ENCODE measurements around the gene DGKA. TPM values are rescaled to one million over a fixed set of nuclear protein-coding genes. Genes with fewer than 3 reads are reported as not detected.

DGKA gene
- total and polyA plus RNA-seq, 2 of the 13 experiments (the other 11 are each of a cell fraction or from before 2014, with no cell fraction given): 2.4 to 5.4 TPM

- TF ChIP-seq, protein P1, sequence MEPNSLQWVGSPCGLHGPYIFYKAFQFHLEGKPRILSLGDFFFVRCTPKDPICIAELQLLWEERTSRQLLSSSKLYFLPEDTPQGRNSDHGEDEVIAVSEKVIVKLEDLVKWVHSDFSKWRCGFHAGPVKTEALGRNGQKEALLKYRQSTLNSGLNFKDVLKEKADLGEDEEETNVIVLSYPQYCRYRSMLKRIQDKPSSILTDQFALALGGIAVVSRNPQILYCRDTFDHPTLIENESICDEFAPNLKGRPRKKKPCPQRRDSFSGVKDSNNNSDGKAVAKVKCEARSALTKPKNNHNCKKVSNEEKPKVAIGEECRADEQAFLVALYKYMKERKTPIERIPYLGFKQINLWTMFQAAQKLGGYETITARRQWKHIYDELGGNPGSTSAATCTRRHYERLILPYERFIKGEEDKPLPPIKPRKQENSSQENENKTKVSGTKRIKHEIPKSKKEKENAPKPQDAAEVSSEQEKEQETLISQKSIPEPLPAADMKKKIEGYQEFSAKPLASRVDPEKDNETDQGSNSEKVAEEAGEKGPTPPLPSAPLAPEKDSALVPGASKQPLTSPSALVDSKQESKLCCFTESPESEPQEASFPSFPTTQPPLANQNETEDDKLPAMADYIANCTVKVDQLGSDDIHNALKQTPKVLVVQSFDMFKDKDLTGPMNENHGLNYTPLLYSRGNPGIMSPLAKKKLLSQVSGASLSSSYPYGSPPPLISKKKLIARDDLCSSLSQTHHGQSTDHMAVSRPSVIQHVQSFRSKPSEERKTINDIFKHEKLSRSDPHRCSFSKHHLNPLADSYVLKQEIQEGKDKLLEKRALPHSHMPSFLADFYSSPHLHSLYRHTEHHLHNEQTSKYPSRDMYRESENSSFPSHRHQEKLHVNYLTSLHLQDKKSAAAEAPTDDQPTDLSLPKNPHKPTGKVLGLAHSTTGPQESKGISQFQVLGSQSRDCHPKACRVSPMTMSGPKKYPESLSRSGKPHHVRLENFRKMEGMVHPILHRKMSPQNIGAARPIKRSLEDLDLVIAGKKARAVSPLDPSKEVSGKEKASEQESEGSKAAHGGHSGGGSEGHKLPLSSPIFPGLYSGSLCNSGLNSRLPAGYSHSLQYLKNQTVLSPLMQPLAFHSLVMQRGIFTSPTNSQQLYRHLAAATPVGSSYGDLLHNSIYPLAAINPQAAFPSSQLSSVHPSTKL (CRISPR knock-in tag; IDR thresholded peaks at IDR 0.05): no peak
- TF ChIP-seq KLF12 (CRISPR knock-in tag; IDR thresholded peaks at IDR 0.05; ENCODE audit: borderline replicate concordance) (no peak), ZKSCAN1 (IDR thresholded peaks at IDR 0.05; ENCODE audit: low read length) (no peak), KLF11 (CRISPR knock-in tag; IDR thresholded peaks at IDR 0.05) (0 out of 2 replicates have a peak, but pooled peaks have one; percentile 29), ZFP82 (CRISPR knock-in tag; IDR thresholded peaks at IDR 0.05; ENCODE audit: borderline replicate concordance) (peak; percentile 83; the same call in 1 of the 2 replicates), AFF4 (CRISPR knock-in tag; IDR thresholded peaks at IDR 0.05) (no peak), WIZ (CRISPR knock-in tag; IDR thresholded peaks at IDR 0.05) (no peak), RXRA (CRISPR knock-in tag; IDR thresholded peaks at IDR 0.05) (no peak), CCDC6 (CRISPR knock-in tag; IDR thresholded peaks at IDR 0.05) (no peak), GATA4 (IDR thresholded peaks at IDR 0.05; ENCODE audit: borderline replicate concordance, low read depth) (no peak), DNMT3B (CRISPR knock-in tag; conservative IDR thresholded peaks at IDR 0.05) (no peak)
- TF ChIP-seq, protein P2, sequence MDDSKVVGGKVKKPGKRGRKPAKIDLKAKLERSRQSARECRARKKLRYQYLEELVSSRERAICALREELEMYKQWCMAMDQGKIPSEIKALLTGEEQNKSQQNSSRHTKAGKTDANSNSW (CRISPR knock-in tag; IDR thresholded peaks at IDR 0.05; ENCODE audit: borderline replicate concordance): no peak
- TF ChIP-seq, protein P3, sequence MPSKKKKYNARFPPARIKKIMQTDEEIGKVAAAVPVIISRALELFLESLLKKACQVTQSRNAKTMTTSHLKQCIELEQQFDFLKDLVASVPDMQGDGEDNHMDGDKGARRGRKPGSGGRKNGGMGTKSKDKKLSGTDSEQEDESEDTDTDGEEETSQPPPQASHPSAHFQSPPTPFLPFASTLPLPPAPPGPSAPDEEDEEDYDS (CRISPR knock-in tag; IDR thresholded peaks at IDR 0.05): peak; percentile 32; the same call in 1 of the 2 replicates
- TF ChIP-seq, protein P4, sequence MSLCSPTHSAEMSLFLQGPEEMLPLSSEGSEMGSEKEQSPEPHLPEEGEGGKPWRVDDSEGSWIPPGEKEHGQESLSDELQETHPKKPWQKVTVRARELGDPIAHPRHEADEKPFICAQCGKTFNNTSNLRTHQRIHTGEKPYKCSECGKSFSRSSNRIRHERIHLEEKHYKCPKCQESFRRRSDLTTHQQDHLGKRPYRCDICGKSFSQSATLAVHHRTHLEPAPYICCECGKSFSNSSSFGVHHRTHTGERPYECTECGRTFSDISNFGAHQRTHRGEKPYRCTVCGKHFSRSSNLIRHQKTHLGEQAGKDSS (CRISPR knock-in tag; IDR thresholded peaks at IDR 0.05; ENCODE audit: borderline replicate concordance, low read depth): no peak
Observed at GRCh38 chr12:55926738-55927587, 4.0 kb upstream of the DGKA start (continued).
